Chondrocyte (in vitro differentiated cells): Measurements from ENCODE around the gene DNM1L. TPM values are rescaled to one million over a fixed set of nuclear protein-coding genes. Genes with fewer than 3 reads are reported as not detected.
"Not testable (repeated sequence)": the region's sequence is repeated elsewhere in the genome, so short reads cannot be mapped to it uniquely, and the experiment has no call there.

Source experiments
- DNase-seq: peaks from one replicate; pipeline ENCODE4 v3.0.0; 2021; ENCODE audit warnings: mixed read lengths, low spot score
- H3K27ac Mint-ChIP-seq: one replicate; pipeline ENCODE4 v1.8.0; 2021; ENCODE audit warnings: mild to moderate bottlenecking, moderate library complexity, mixed read lengths; ENCODE audit not compliant: unreplicated experiment
- H3K27me3 Mint-ChIP-seq: 2 replicates; pipeline ENCODE4 v1.8.0; 2021; ENCODE audit warnings: low read depth, mixed read lengths
- H3K36me3 Mint-ChIP-seq: 2 replicates; pipeline ENCODE4 v1.8.0; 2021; ENCODE audit warnings: low read depth, mixed read lengths
- H3K4me1 Mint-ChIP-seq: 2 replicates; pipeline ENCODE4 v1.8.0; 2021; ENCODE audit warnings: low read depth, mild to moderate bottlenecking, mixed read lengths
- H3K4me3 Mint-ChIP-seq: one replicate; pipeline ENCODE4 v1.8.0; 2021; ENCODE audit warnings: mild to moderate bottlenecking, moderate library complexity, mixed read lengths; ENCODE audit not compliant: unreplicated experiment
- H3K9me3 Mint-ChIP-seq: 2 replicates; pipeline ENCODE4 v1.8.0; 2021; ENCODE audit warnings: low read depth, mixed read lengths
- CTCF ChIP-seq: fragments of 200-600 bp; sonication (generic); IDR thresholded peaks from 2 replicates; pipeline ENCODE4 v1.5.0; 2021; ENCODE audit warnings: antibody characterized with exemption, mild to moderate bottlenecking, moderate library complexity
- total RNA-seq: library from RNA; stranded (reverse); gene quantifications from 3 replicates; pipeline ENCODE4 v1.2.1, GENCODE V29; 2021

Gene DNM1L
- total RNA-seq, 1 donor from 2014 or later: 67.0 TPM

GRCh38 chr12:32714772-32715171, 35.7 kb downstream of the DNM1L start:
- no peaks in the 10 kb centered on the region for H3K9me3 Mint-ChIP-seq
- no peaks in the 10 kb centered on the region for H3K4me1 Mint-ChIP-seq
- no peak overlapping the region for H3K27ac Mint-ChIP-seq
- H3K27me3 Mint-ChIP-seq: no peaks in the 10 kb centered on the region
- no peak for DNase-seq
- no peak overlapping the region for H3K4me3 Mint-ChIP-seq
- TF ChIP-seq CTCF: no peak
- H3K36me3 Mint-ChIP-seq: peaks cover 17% of the 10 kb centered on the region

DNA sequence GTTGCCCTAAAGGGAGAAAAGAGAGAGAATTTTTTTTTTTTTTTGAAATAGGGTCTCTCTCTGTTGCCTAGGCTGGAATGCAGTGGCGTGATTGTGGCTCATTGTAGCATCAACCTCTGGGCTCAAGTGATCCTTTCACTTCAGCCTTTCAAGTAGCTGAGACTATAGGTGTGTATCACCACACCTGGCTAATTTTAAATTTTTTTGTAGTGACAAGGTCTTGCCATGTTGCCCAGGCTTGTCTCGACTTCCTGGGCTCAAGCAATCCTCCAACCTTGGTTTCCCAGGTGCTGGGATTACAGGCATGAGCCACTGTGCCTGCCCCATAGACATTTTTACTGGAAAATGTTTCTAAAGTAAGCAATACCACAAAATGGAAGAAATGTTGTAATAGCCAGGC, 39.8 kb downstream of the DNM1L start:
- Mint-ChIP-seq H3K36me3 (peaks cover 12% of the 10 kb centered on the region), H3K27me3 (no peaks in the 10 kb centered on the region), H3K4me3 (no peak overlapping the region), H3K27ac (no peak overlapping the region), H3K9me3 (no peaks in the 10 kb centered on the region), H3K4me1 (no peaks in the 10 kb centered on the region)
- no peak for DNase-seq
- TF ChIP-seq CTCF: no peak

- H3K36me3 Mint-ChIP-seq: peaks cover 19% of the 10 kb centered on the region
- DNase-seq, H3K4me3 Mint-ChIP-seq, H3K4me1 Mint-ChIP-seq, H3K27me3 Mint-ChIP-seq, H3K9me3 Mint-ChIP-seq, H3K27ac Mint-ChIP-seq: not testable (repeated sequence)
Measured at GRCh38 chr12:32725308-32725707, 46.2 kb downstream of the DNM1L start.

- no peaks in the 10 kb centered on the region for H3K4me1 Mint-ChIP-seq
- no peak for TF ChIP-seq CTCF
- H3K36me3 Mint-ChIP-seq: peaks cover 21% of the 10 kb centered on the region
- no peak overlapping the region for H3K4me3 Mint-ChIP-seq
- H3K27me3 Mint-ChIP-seq: no peaks in the 10 kb centered on the region
- DNase-seq: no peak
- no peak overlapping the region for H3K27ac Mint-ChIP-seq
- H3K9me3 Mint-ChIP-seq: no peaks in the 10 kb centered on the region
Measured at GRCh38 chr12:32726286-32726685, 47.2 kb downstream of the DNM1L start.

DNA sequence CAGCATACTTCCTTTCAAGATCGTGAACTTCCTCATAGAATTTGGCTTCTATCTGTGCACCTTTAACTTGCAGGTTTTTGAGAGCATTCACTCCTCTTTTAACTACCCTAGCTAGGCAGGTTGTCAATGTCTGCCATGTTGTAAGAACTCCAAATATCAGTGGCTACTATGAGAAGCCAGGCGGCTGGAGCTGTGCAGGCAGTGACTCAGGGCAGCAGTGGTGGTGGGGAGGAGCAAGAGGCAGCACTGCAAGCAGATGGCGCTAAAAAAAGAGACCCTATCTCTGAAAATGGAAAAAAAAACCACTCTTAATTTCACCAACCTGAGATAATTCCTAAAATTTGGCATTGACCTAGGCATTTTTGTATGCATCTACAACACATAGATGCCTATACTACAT, 48.1 kb downstream of the DNM1L start:
- peaks cover 4% of the 10 kb centered on the region for H3K4me1 Mint-ChIP-seq
- H3K27me3 Mint-ChIP-seq: no peaks in the 10 kb centered on the region
- DNase-seq: no peak
- TF ChIP-seq CTCF: no peak
- no peaks in the 10 kb centered on the region for H3K9me3 Mint-ChIP-seq
- H3K27ac Mint-ChIP-seq: no peak overlapping the region
- H3K4me3 Mint-ChIP-seq: no peak overlapping the region
- H3K36me3 Mint-ChIP-seq: peaks cover 21% of the 10 kb centered on the region

DNA sequence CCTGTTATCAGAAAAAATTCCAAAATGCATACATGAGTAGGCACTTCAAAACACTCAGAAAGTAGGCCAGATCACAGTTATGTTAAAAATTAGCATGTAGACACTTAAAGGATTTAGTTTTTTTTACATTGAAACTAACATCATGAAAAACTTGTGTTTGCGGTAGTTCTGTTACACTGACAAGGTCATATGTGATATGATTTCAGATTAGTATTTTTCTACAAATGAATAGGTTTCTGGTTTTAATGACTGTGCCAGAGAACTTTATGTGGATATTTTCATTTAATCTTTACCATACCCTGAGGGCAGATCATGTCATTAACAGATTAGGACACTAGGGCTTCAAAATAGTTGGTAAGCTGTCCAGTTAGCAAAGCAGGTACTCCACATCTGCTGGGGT, 55.9 kb downstream of the DNM1L start:
- TF ChIP-seq CTCF: no peak
- Mint-ChIP-seq H3K4me1 (peaks cover 9% of the 10 kb centered on the region), H3K4me3 (no peak overlapping the region), H3K9me3 (no peaks in the 10 kb centered on the region), H3K27me3 (no peaks in the 10 kb centered on the region), H3K36me3 (peaks cover 16% of the 10 kb centered on the region), H3K27ac (no peak overlapping the region)
- DNase-seq: no peak
